Lower lobe of right lung (tissue), 2 donors: ENCODE measurements around the gene PHACTR2. TPM values are rescaled to one million over a fixed set of nuclear protein-coding genes. Genes with fewer than 3 reads are reported as not detected.

Source experiments
- ATAC-seq, 2 donors: fragments of 200-7000 bp; cut with Tn5 transposase; one replicate each; pipeline ENCODE4 v1.9.1; 2020 to 2022; ENCODE audit warnings: mild to moderate bottlenecking in 2 of 2, moderate library complexity in 2 of 2
- DNase-seq: peaks from one replicate; pipeline ENCODE4 v3.0.0-alpha.2; 2020
- H3K27ac ChIP-seq: fragments of 200-600 bp; one replicate; pipeline ENCODE4 v1.8.0; 2022
- H3K27me3 ChIP-seq: fragments of 200-600 bp; one replicate; pipeline ENCODE4 v1.8.0; 2022; ENCODE audit warnings: low read depth
- H3K36me3 ChIP-seq: fragments of 200-600 bp; one replicate; pipeline ENCODE4 v1.8.0; 2022; ENCODE audit warnings: mild to moderate bottlenecking
- H3K4me1 ChIP-seq: fragments of 200-600 bp; one replicate; pipeline ENCODE4 v1.8.0; 2022
- H3K4me3 ChIP-seq: fragments of 200-600 bp; one replicate; pipeline ENCODE4 v1.8.0; 2022; ENCODE audit warnings: mild to moderate bottlenecking
- H3K9me3 ChIP-seq: fragments of 200-600 bp; one replicate; pipeline ENCODE4 v1.8.0; 2022
- CTCF ChIP-seq: fragments of 200-600 bp; IDR thresholded peaks from one replicate; pipeline ENCODE4 v1.8.0; 2022; ENCODE audit warnings: antibody characterized with exemption, mild to moderate bottlenecking
- intact Hi-C: fragments of 100-400 bp; cut with DNase I; formaldehyde crosslinking; loops from one replicate; pipeline ENCODE4 v1.11.0; 2022
- total RNA-seq: library from RNA; stranded (reverse); fragmentation: NEBNext Ultra II Directional; extraction: Animal tissue kit (Norgen Biotek cat#: 25700); gene quantifications from one replicate; pipeline ENCODE4 v1.2.1, GENCODE V29; 2021
- donor health status: DM: no; HTN: yes; CAD: no; lungs with severe emphysema.

Gene PHACTR2
- total RNA-seq, 1 donor from 2014 or later = 115 TPM

DNA sequence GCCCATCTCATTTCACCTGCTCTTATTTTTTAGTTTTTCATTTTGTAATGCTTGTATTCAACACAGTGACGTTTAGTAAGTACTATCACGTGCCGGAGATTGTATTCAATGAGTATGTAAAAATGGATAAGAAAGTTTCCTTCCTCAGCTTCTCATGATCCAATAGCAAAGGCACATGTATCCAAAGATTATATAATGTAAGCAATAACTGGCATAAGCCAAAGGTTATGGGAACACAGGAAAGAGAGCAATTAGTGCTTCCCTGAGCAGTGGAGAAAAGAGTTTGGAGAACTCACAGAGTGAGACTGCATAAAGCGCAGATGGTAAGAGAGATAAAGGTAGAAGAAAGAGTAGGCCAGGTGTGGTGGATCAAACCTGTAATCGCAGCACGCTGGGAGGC lies 143.6 kb downstream of the PHACTR2 start:
- Histone ChIP-seq H3K4me3 (no peak overlapping the region), H3K9me3 (no peaks in the 10 kb centered on the region), H3K27ac (no peak overlapping the region), H3K36me3 (peaks cover 27% of the 10 kb centered on the region), H3K27me3 (no peaks in the 10 kb centered on the region), H3K4me1 (peaks cover 11% of the 10 kb centered on the region)
- intact Hi-C loops = no loop called here
- TF ChIP-seq CTCF = no peak
- no peak for ATAC-seq
- no peak for DNase-seq

- H3K36me3 ChIP-seq = peaks cover 27% of the 10 kb centered on the region
- peaks cover 11% of the 10 kb centered on the region for H3K4me1 ChIP-seq
- H3K4me3 ChIP-seq = no peak overlapping the region
- no peak for DNase-seq
- no peak for TF ChIP-seq CTCF
- intact Hi-C loops = no loop called here
- ATAC-seq = peak; percentile 49 to 76
- H3K27me3 ChIP-seq = no peaks in the 10 kb centered on the region
- H3K9me3 ChIP-seq = no peaks in the 10 kb centered on the region
- H3K27ac ChIP-seq = no peak overlapping the region
Measured at GRCh38 chr6:143822584-143823024, 144.8 kb downstream of the PHACTR2 start.

DNA sequence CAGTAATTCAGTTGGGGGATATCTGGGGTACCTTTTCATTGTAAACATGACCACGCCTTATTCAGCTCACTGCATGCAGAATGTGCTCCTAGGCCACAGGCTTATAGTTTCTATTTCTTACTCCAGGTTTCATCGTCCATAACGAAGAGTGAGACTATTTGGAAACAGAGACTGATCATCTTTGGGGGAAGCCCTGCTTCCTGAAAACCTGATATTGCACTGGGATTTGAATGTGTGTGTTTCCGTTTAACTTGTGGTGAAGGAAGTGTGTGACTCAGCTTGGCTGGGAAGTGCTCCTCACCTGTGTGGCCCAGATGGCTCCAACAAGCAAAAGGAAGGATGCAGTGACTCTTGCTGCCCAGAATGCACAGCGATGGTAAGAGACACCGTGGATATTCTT lies 145.8 kb downstream of the PHACTR2 start:
- no peaks in the 10 kb centered on the region for H3K27me3 ChIP-seq
- intact Hi-C loops = no loop called here
- no peak for TF ChIP-seq CTCF
- DNase-seq = no peak
- no peak overlapping the region for H3K4me3 ChIP-seq
- no peak overlapping the region for H3K27ac ChIP-seq
- H3K9me3 ChIP-seq = no peaks in the 10 kb centered on the region
- H3K36me3 ChIP-seq = peaks cover 23% of the 10 kb centered on the region
- ATAC-seq = peak in 1 of 2 donors; percentile 57
- H3K4me1 ChIP-seq = peaks cover 11% of the 10 kb centered on the region

DNA sequence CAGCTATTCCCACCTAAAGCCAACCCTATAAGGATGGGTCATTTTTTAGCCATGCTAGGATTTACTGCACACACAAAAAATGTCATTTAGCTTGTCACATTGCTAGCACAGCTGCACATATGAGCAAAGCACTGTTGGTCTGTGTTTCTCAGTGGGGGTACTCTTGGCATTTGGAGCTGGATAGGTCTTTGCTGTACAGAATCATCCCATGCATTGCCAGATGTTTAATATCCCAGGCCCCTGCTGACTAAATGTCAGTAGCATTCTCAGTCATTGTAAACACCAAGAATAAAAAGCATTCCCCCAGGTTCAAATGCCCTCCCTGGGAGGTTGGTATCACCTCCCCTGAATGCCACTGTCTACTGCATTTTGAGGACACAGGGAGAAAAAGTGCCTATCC lies 150.8 kb downstream of the PHACTR2 start:
- H3K4me1 ChIP-seq = no peaks in the 10 kb centered on the region
- DNase-seq = no peak
- ATAC-seq = no peak
- peaks cover 13% of the 10 kb centered on the region for H3K36me3 ChIP-seq
- no peaks in the 10 kb centered on the region for H3K27me3 ChIP-seq
- no peak overlapping the region for H3K4me3 ChIP-seq
- no peaks in the 10 kb centered on the region for H3K9me3 ChIP-seq
- intact Hi-C loops = no loop called here
- no peak for TF ChIP-seq CTCF
- H3K27ac ChIP-seq = no peak overlapping the region

DNA sequence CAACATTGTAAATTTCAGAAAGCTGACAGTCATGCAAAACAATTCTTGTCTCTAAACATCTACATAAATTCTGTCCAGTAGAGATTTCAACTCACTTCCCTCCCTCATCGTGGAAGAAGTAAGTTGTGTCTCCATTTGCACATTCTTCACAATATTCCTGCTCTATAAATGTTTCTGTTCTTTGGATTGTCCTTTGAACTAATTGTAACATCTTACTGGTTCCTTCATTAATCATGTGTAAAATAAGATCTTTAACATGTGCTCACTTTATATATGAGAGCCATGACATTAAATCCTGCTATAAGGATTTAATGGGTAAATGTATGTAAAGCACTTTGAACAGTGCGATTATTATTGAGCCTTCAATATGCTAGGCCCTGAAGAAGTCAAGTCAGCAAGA lies 158.4 kb downstream of the PHACTR2 start:
- Histone ChIP-seq H3K27ac (no peak overlapping the region), H3K4me3 (no peak overlapping the region), H3K9me3 (no peaks in the 10 kb centered on the region), H3K27me3 (no peaks in the 10 kb centered on the region), H3K4me1 (no peaks in the 10 kb centered on the region), H3K36me3 (no peaks in the 10 kb centered on the region)
- intact Hi-C loops = no loop called here
- ATAC-seq = no peak
- no peak for DNase-seq
- TF ChIP-seq CTCF = no peak

DNA sequence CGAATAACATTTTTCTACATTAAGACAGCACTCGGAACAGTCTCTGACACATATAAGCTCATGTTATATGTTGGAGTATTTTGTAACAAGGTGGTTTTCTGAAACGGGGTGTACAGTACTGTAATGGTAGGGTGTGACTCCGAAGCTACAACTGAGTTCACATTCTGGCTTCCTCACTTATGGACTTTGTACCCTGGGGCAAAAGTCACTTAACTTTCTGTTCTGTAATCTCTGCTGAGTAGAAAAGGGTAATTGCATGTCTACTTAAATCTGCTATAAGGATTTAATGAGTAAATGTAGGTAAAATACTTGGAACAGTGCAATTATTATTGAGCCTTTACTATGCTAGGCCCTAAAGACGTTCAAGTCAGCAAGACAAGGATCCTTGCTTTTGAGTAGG lies 160.6 kb downstream of the PHACTR2 start:
- H3K36me3 ChIP-seq = no peaks in the 10 kb centered on the region
- no peak overlapping the region for H3K27ac ChIP-seq
- no peak for DNase-seq
- no peak for TF ChIP-seq CTCF
- H3K27me3 ChIP-seq = no peaks in the 10 kb centered on the region
- no peaks in the 10 kb centered on the region for H3K9me3 ChIP-seq
- no peak overlapping the region for H3K4me3 ChIP-seq
- intact Hi-C loops = no loop called here
- no peaks in the 10 kb centered on the region for H3K4me1 ChIP-seq
- no peak for ATAC-seq
